ENCODE data around the gene MRPS7. TPM values are rescaled to one million over a fixed set of nuclear protein-coding genes. Genes with fewer than 3 reads are reported as not detected.
"Not testable (repeated sequence)": the region's sequence is repeated elsewhere in the genome, so short reads cannot be mapped to it uniquely, and the experiment has no call there.

MRPS7 gene
- total RNA-seq, 1 experiment from 2014 or later: 103 TPM

DNA sequence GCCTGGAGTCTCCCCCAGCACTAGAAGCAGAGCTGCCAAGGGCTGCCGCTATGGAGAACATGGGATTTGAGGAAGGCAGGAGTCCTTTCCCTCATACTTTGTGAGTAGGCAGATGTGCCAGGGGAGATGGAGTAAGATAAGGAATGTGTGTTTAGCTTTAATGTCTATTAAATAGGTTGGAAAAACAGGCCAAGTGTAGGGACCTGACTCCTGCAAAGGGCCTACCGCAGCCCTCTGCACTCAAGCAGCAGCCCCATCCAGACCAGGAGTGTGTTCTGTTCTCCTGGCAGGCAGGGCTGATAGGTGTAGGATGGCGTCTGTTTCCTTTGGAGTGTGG is 11.1 kb downstream of the MRPS7 start:
- intact Hi-C loops (cut with micrococcal nuclease; ENCODE audit: unreplicated experiment): no loop called here
- TF ChIP-seq, protein P1, sequence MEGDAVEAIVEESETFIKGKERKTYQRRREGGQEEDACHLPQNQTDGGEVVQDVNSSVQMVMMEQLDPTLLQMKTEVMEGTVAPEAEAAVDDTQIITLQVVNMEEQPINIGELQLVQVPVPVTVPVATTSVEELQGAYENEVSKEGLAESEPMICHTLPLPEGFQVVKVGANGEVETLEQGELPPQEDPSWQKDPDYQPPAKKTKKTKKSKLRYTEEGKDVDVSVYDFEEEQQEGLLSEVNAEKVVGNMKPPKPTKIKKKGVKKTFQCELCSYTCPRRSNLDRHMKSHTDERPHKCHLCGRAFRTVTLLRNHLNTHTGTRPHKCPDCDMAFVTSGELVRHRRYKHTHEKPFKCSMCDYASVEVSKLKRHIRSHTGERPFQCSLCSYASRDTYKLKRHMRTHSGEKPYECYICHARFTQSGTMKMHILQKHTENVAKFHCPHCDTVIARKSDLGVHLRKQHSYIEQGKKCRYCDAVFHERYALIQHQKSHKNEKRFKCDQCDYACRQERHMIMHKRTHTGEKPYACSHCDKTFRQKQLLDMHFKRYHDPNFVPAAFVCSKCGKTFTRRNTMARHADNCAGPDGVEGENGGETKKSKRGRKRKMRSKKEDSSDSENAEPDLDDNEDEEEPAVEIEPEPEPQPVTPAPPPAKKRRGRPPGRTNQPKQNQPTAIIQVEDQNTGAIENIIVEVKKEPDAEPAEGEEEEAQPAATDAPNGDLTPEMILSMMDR (conservative IDR thresholded peaks at IDR 0.05; ENCODE audit: low read depth, low read length): no peak
- TF ChIP-seq EZH2 (IDR thresholded peaks at IDR 0.05; ENCODE audit: borderline replicate concordance, low read depth, low read length, poor library complexity, severe bottlenecking): no peak
- ChIA-PET CTCF (no interaction called here), POLR2A (ENCODE audit: low non-redundant PET) (no interaction called here)
- no peak for DNase-seq (ENCODE audit: low spot score)
- Histone ChIP-seq H3K9me3 (ENCODE audit: low read depth, low read length, poor library complexity, severe bottlenecking) (no peaks in the 10 kb centered on the region), H3K27ac (ENCODE audit: low read depth, low read length, poor library complexity, severe bottlenecking) (no peak overlapping the region), H3K4me3 (ENCODE audit: low read depth, low read length, poor library complexity, severe bottlenecking) (no peak overlapping the region), H3K27me3 (replicated peaks; ENCODE audit: insufficient read depth, low read depth, low read length, poor library complexity) (no peaks in the 10 kb centered on the region), H3K4me1 (ENCODE audit: insufficient read depth, low read length, poor library complexity, severe bottlenecking) (peaks cover 9% of the 10 kb centered on the region), H3K36me3 (ENCODE audit: insufficient read depth, low read length, poor library complexity, severe bottlenecking) (peaks cover 4% of the 10 kb centered on the region)
- no TSS peak for BruUV-seq (replicated peaks)

DNA sequence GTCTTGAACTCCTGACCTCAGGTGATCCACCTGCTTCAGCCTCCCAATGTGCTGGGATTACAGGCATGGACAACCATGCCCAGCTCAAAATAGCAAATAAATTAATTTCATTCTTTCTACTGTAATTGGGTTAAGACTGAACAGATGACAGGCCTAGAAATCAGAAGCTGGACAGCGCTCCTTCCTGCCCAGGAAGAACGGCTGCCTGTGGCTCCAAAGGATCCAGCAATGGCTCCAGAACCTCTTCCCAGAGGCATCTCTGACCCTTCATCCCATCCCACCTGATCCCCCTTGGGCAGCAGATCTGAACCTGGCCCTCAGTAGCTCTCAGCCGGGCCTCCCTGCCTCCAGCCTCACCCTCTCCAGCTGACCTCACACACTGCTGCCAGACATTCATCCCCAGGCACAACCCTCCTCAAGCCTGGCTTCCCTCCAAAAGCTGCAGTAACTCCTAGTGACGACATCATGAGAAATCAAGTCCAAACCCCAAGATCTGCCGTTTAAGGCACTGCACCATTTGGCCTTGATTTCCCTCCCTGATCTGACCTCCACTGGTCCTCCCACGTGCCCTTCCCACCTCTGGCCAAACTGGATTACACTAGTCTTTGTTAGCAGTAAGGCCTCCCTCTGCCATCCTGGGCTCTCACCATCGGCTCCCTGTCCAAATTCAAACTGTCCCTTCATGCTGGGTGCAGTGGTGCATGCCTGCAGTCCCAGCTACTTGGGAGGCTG is 12.5 kb downstream of the MRPS7 start:
- CTCF ChIA-PET: no interaction called here
- TF ChIP-seq, protein P1 (conservative IDR thresholded peaks at IDR 0.05; ENCODE audit: low read depth, low read length): no peak
- no peak for TF ChIP-seq EZH2 (IDR thresholded peaks at IDR 0.05; ENCODE audit: borderline replicate concordance, low read depth, low read length, poor library complexity, severe bottlenecking)
- no TSS peak for BruUV-seq (replicated peaks)
- H3K4me3 ChIP-seq (ENCODE audit: low read depth, low read length, poor library complexity, severe bottlenecking): no peak overlapping the region
- no peak for DNase-seq (ENCODE audit: low spot score)
- peaks cover 4% of the 10 kb centered on the region for H3K36me3 ChIP-seq (ENCODE audit: insufficient read depth, low read length, poor library complexity, severe bottlenecking)
- H3K27ac ChIP-seq (ENCODE audit: low read depth, low read length, poor library complexity, severe bottlenecking): no peak overlapping the region
- no peaks in the 10 kb centered on the region for H3K9me3 ChIP-seq (ENCODE audit: low read depth, low read length, poor library complexity, severe bottlenecking)
- H3K27me3 ChIP-seq (replicated peaks; ENCODE audit: insufficient read depth, low read depth, low read length, poor library complexity): no peaks in the 10 kb centered on the region
- H3K4me1 ChIP-seq (ENCODE audit: insufficient read depth, low read length, poor library complexity, severe bottlenecking): peaks cover 9% of the 10 kb centered on the region
- POLR2A ChIA-PET (ENCODE audit: low non-redundant PET): no interaction called here
- intact Hi-C loops (cut with micrococcal nuclease; ENCODE audit: unreplicated experiment): no loop called here

GRCh38 chr17:75277664-75278071 is 16.0 kb downstream of the MRPS7 start:
- peaks cover 4% of the 10 kb centered on the region for H3K36me3 ChIP-seq (ENCODE audit: insufficient read depth, low read length, poor library complexity, severe bottlenecking)
- TF ChIP-seq EZH2 (IDR thresholded peaks at IDR 0.05; ENCODE audit: borderline replicate concordance, low read depth, low read length, poor library complexity, severe bottlenecking): no peak
- TF ChIP-seq, protein P1 (conservative IDR thresholded peaks at IDR 0.05; ENCODE audit: low read depth, low read length): no peak
- no peaks in the 10 kb centered on the region for H3K27me3 ChIP-seq (replicated peaks; ENCODE audit: insufficient read depth, low read depth, low read length, poor library complexity)
- no peaks in the 10 kb centered on the region for H3K4me1 ChIP-seq (ENCODE audit: insufficient read depth, low read length, poor library complexity, severe bottlenecking)
- H3K9me3 ChIP-seq (ENCODE audit: low read depth, low read length, poor library complexity, severe bottlenecking): no peaks in the 10 kb centered on the region
- BruUV-seq (replicated peaks): no TSS peak
- no peak overlapping the region for H3K27ac ChIP-seq (ENCODE audit: low read depth, low read length, poor library complexity, severe bottlenecking)
- DNase-seq (ENCODE audit: low spot score): no peak
- no peak overlapping the region for H3K4me3 ChIP-seq (ENCODE audit: low read depth, low read length, poor library complexity, severe bottlenecking)
- intact Hi-C loops (cut with micrococcal nuclease; ENCODE audit: unreplicated experiment): no loop called here
- ChIA-PET POLR2A (ENCODE audit: low non-redundant PET) (interaction anchor here (0.6 kb wide), 2 partner anchors 59 to 201 kb away, joined by 3 read pairs; no protein-coding TSS in a partner anchor), CTCF (no interaction called here)

GRCh38 chr17:75280189-75280588 is 18.5 kb downstream of the MRPS7 start:
- H3K36me3 ChIP-seq (ENCODE audit: insufficient read depth, low read length, poor library complexity, severe bottlenecking); H3K9me3 ChIP-seq (ENCODE audit: low read depth, low read length, poor library complexity, severe bottlenecking); H3K4me1 ChIP-seq (ENCODE audit: insufficient read depth, low read length, poor library complexity, severe bottlenecking); H3K4me3 ChIP-seq (ENCODE audit: low read depth, low read length, poor library complexity, severe bottlenecking); H3K27ac ChIP-seq (ENCODE audit: low read depth, low read length, poor library complexity, severe bottlenecking); BruUV-seq (replicated peaks); intact Hi-C loops (cut with micrococcal nuclease; ENCODE audit: unreplicated experiment); H3K27me3 ChIP-seq (replicated peaks; ENCODE audit: insufficient read depth, low read depth, low read length, poor library complexity); DNase-seq (ENCODE audit: low spot score); POLR2A ChIA-PET (ENCODE audit: low non-redundant PET): not testable (repeated sequence)
- CTCF ChIA-PET: interaction anchor here (0.7 kb wide), 1 partner anchor 132 kb away, joined by 4 read pairs; no protein-coding TSS in a partner anchor

Data from A673 (cell line).